H9 (cell line): ENCODE results near the gene HCFC1. TPM values are rescaled to one million over a fixed set of nuclear protein-coding genes. Genes with fewer than 3 reads are reported as not detected.

Source experiments
- DNase-seq: peaks from one replicate; pipeline ENCODE4 v3.0.0-alpha.2; 2017
- H2AFZ ChIP-seq: one replicate; pipeline ENCODE4 v1.6.1; 2013; ENCODE audit warnings: mild to moderate bottlenecking, low read length, control low read depth, moderate library complexity
- H2AK5ac ChIP-seq: 2 replicates; pipeline ENCODE4 v1.6.1; 2013; ENCODE audit warnings: low read length, control low read depth, mixed read lengths; ENCODE audit not compliant: insufficient read length
- H2BK120ac ChIP-seq: one replicate; pipeline ENCODE4 v1.6.1; 2013; ENCODE audit warnings: low read depth, mild to moderate bottlenecking, low read length, control low read depth, inconsistent platforms; ENCODE audit not compliant: poor library complexity, severe bottlenecking
- H2BK12ac ChIP-seq: 2 replicates; pipeline ENCODE4 v1.6.1; 2013; ENCODE audit warnings: low read length, control low read depth, mixed read lengths, low read depth; ENCODE audit not compliant: insufficient read length
- H2BK15ac ChIP-seq: 2 replicates; pipeline ENCODE4 v1.6.1; 2013; ENCODE audit warnings: low read depth, low read length, control low read depth
- H2BK20ac ChIP-seq: one replicate; pipeline ENCODE4 v1.6.1; 2013; ENCODE audit warnings: low read depth, mild to moderate bottlenecking, low read length, control low read depth, inconsistent platforms; ENCODE audit not compliant: poor library complexity, severe bottlenecking
- H2BK5ac ChIP-seq: 2 replicates; pipeline ENCODE4 v1.6.1; 2013; ENCODE audit warnings: low read length, control low read depth, mixed read lengths; ENCODE audit not compliant: insufficient read length
- H3K14ac ChIP-seq: 2 replicates; pipeline ENCODE4 v1.6.1; 2013; ENCODE audit warnings: low read length, control low read depth; ENCODE audit not compliant: insufficient read depth
- H3K18ac ChIP-seq: 2 replicates; pipeline ENCODE4 v1.6.1; 2013; ENCODE audit warnings: low read depth, mild to moderate bottlenecking, mixed read lengths, low read length, control low read depth; ENCODE audit not compliant: insufficient read length
- H3K23ac ChIP-seq: 2 replicates; pipeline ENCODE4 v1.6.1; 2013; ENCODE audit warnings: low read length, control low read depth, mixed read lengths, low read depth; ENCODE audit not compliant: insufficient read length
- H3K23me2 ChIP-seq: 2 replicates; pipeline ENCODE4 v1.6.1; 2013; ENCODE audit warnings: low read depth, mild to moderate bottlenecking, mixed read lengths, low read length, control low read depth; ENCODE audit not compliant: insufficient read length, poor library complexity, severe bottlenecking
- H3K27ac ChIP-seq: 2 replicates; pipeline ENCODE4 v1.5.1; 2013; ENCODE audit warnings: low read length, control low read depth, mixed read lengths, low read depth; ENCODE audit not compliant: insufficient read length
- H3K27me3 ChIP-seq: 2 replicates; pipeline ENCODE4 v1.6.1; 2013; ENCODE audit warnings: low read length, control low read depth, inconsistent platforms; ENCODE audit not compliant: insufficient read depth
- H3K4ac ChIP-seq: 2 replicates; pipeline ENCODE4 v1.6.1; 2013; ENCODE audit warnings: low read depth, mild to moderate bottlenecking, control low read depth, inconsistent platforms, low read length, moderate library complexity
- H3K4me1 ChIP-seq: 2 replicates; pipeline ENCODE4 v1.6.1; 2013; ENCODE audit warnings: low read length, control low read depth, inconsistent platforms; ENCODE audit not compliant: insufficient read depth
- H3K4me2 ChIP-seq: 2 replicates; pipeline ENCODE4 v1.6.1; 2013; ENCODE audit warnings: low read length, control low read depth, mixed read lengths; ENCODE audit not compliant: insufficient read length, insufficient read depth
- H3K56ac ChIP-seq: 2 replicates; pipeline ENCODE4 v1.6.1; 2013; ENCODE audit warnings: low read depth, mild to moderate bottlenecking, mixed read lengths, low read length, control low read depth; ENCODE audit not compliant: insufficient read length
- H3K79me1 ChIP-seq: 2 replicates; pipeline ENCODE4 v1.6.1; 2013; ENCODE audit warnings: low read depth, mild to moderate bottlenecking, moderate library complexity, low read length, control low read depth, inconsistent platforms; ENCODE audit not compliant: insufficient read depth, poor library complexity, severe bottlenecking
- H3K79me2 ChIP-seq: 2 replicates; pipeline ENCODE4 v1.6.1; 2013; ENCODE audit warnings: low read length, control low read depth, inconsistent platforms; ENCODE audit not compliant: insufficient read depth
- H3K9ac ChIP-seq: 2 replicates; pipeline ENCODE4 v1.6.1; 2013; ENCODE audit warnings: low read length, control low read depth, mixed read lengths; ENCODE audit not compliant: insufficient read length; ENCODE audit errors: extremely low read depth
- H3K9me3 ChIP-seq: one replicate; pipeline ENCODE4 v1.6.1; 2013; ENCODE audit warnings: low read depth, low read length, inconsistent platforms; ENCODE audit not compliant: control insufficient read depth
- H3T11ph ChIP-seq: one replicate; pipeline ENCODE4 v1.6.1; 2013; ENCODE audit warnings: mild to moderate bottlenecking, low read length, control low read depth, inconsistent platforms
- H4K20me1 ChIP-seq: one replicate; pipeline ENCODE4 v1.6.1; 2013; ENCODE audit not compliant: control insufficient read depth, insufficient read length, insufficient read depth
- H4K5ac ChIP-seq: 2 replicates; pipeline ENCODE4 v1.6.1; 2013; ENCODE audit warnings: low read depth, mild to moderate bottlenecking, mixed read lengths, low read length, control low read depth; ENCODE audit not compliant: insufficient read length
- H4K8ac ChIP-seq: replicated peaks from 2 replicates; pipeline ENCODE4 v1.6.1; 2013; ENCODE audit warnings: low read length, control low read depth, mixed read lengths, low read depth; ENCODE audit not compliant: insufficient read length
- H4K91ac ChIP-seq: 2 replicates; pipeline ENCODE4 v1.6.1; 2013; ENCODE audit warnings: low read depth, mild to moderate bottlenecking, moderate library complexity, mixed read lengths, low read length, control low read depth; ENCODE audit not compliant: insufficient read length
- H3K27ac Mint-ChIP-seq, 3 experiments: 2 replicates in 2 of 3; 3 replicates in 1 of 3; pipeline ENCODE4 v1.8.0; 2020 to 2021; ENCODE audit warnings: mixed read lengths in 3 of 3, mild to moderate bottlenecking in 1 of 3, moderate library complexity in 1 of 3
- H3K27me3 Mint-ChIP-seq: 2 replicates; pipeline ENCODE4 v1.8.0; 2021; ENCODE audit warnings: low read depth, mild to moderate bottlenecking, moderate library complexity, mixed read lengths
- H3K36me3 Mint-ChIP-seq, 3 experiments: 2 replicates in 2 of 3; 3 replicates in 1 of 3; pipeline ENCODE4 v1.8.0; 2020 to 2021; ENCODE audit warnings: low read depth in 3 of 3, mixed read lengths in 3 of 3; ENCODE audit not compliant: insufficient read depth in 1 of 3
- H3K4me1 Mint-ChIP-seq, 2 experiments: 2 replicates each; pipeline ENCODE4 v1.8.0; 2020; ENCODE audit warnings: mixed read lengths in 2 of 2
- H3K4me3 Mint-ChIP-seq, 2 experiments: 2 replicates in 1 of 2; 3 replicates in 1 of 2; pipeline ENCODE4 v1.8.0; 2020 to 2021; ENCODE audit warnings: mild to moderate bottlenecking in 2 of 2, mixed read lengths in 2 of 2, moderate library complexity in 1 of 2
- H3K9me3 Mint-ChIP-seq, 2 experiments: 2 replicates in 1 of 2; 3 replicates in 1 of 2; pipeline ENCODE4 v1.8.0; 2020; ENCODE audit warnings: mild to moderate bottlenecking in 2 of 2, mixed read lengths in 2 of 2, moderate library complexity in 1 of 2
- WGBS: extraction: QIAGEN DNeasy Blood & Tissue Kit; methylation state at CpG from one replicate; pipeline ENCODE4 v1.1.7; 2013; ENCODE audit warnings: missing lambda C conversion rate, low lambda C conversion rate, mixed read lengths; ENCODE audit not compliant: insufficient read length; ENCODE audit errors: extremely low coverage; 5-methylcytosine and 5-hydroxymethylcytosine counted together
- total RNA-seq: library from RNA; stranded (reverse); gene quantifications from 2 replicates; pipeline ENCODE4 v1.2.1, GENCODE V29; 2021
- TF ChIP-seq, protein P1 (sequence below): fragments of 200-600 bp; sonication (generic); conservative IDR thresholded peaks from 3 replicates; pipeline ENCODE4 v1.8.0; 2021; ENCODE audit warnings: antibody characterized with exemption, mild to moderate bottlenecking

Gene HCFC1
- total RNA-seq, 1 experiment from 2014 or later = 144 TPM

DNA sequence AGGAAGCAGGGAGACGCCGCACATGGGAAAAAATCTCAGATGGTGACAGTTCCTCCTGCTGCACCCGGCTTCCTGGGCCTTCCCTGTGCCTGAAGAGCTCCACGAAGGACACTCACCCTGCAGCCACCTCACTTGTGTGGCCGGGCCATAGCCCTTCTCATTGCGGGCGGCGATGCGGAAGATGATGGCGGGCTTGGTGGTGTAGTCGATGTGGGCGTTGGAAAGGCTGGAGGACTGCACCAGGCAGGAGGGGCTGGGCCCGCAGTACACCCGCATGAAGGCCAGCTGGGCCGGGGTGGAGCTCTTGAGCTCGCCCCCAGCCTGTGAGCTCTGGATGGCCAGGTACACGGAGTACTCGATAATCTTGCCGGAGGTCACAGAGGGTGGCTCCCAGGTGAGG lies 21.5 kb downstream of the HCFC1 start:
- Histone ChIP-seq H2BK12ac (no peak overlapping the region), H2BK20ac (no peak overlapping the region), H4K5ac (no peak overlapping the region), H3K4me2 (no peak overlapping the region), H3K9ac (no peak overlapping the region), H3K56ac (no peak overlapping the region), H2BK120ac (no peak overlapping the region), H3K27me3 (no peaks in the 10 kb centered on the region), H2BK5ac (no peak overlapping the region), H2BK15ac (no peak overlapping the region), H4K20me1 (no peaks in the 10 kb centered on the region), H4K8ac (no peak overlapping the region), H4K91ac (no peak overlapping the region), H3K79me1 (no peaks in the 10 kb centered on the region), H3K18ac (no peak overlapping the region), H3K9me3 (no peaks in the 10 kb centered on the region), H3K23ac (no peak overlapping the region), H3K23me2 (no peaks in the 10 kb centered on the region), H3T11ph (no peak overlapping the region), H3K14ac (no peak overlapping the region), H3K79me2 (no peaks in the 10 kb centered on the region), H2AFZ (no peak overlapping the region), H2AK5ac (no peak overlapping the region), H3K4me1 (no peaks in the 10 kb centered on the region), H3K27ac (no peak overlapping the region), H3K4ac (no peak overlapping the region)
- DNase-seq = no peak
- Mint-ChIP-seq H3K27ac (peak overlapping the region in 1 of 3 experiments; percentile 65; a peak in 1 of 7 replicates), H3K4me1 (peaks cover 2 to 28% of the 10 kb centered on the region in 2 experiments), H3K27me3 (no peaks in the 10 kb centered on the region), H3K4me3 (no peak overlapping the region), H3K9me3 (no peaks in the 10 kb centered on the region; a peak in 2 of 5 replicates), H3K36me3 (peaks cover 46 to 70% (median 69%) of the 10 kb centered on the region in 3 experiments)
- WGBS = no CpG with 5 or more reads among the region's 19 CpGs
- TF ChIP-seq, protein P1, sequence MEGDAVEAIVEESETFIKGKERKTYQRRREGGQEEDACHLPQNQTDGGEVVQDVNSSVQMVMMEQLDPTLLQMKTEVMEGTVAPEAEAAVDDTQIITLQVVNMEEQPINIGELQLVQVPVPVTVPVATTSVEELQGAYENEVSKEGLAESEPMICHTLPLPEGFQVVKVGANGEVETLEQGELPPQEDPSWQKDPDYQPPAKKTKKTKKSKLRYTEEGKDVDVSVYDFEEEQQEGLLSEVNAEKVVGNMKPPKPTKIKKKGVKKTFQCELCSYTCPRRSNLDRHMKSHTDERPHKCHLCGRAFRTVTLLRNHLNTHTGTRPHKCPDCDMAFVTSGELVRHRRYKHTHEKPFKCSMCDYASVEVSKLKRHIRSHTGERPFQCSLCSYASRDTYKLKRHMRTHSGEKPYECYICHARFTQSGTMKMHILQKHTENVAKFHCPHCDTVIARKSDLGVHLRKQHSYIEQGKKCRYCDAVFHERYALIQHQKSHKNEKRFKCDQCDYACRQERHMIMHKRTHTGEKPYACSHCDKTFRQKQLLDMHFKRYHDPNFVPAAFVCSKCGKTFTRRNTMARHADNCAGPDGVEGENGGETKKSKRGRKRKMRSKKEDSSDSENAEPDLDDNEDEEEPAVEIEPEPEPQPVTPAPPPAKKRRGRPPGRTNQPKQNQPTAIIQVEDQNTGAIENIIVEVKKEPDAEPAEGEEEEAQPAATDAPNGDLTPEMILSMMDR = no peak
